H54 (cell line): ENCODE results near the gene RNF187.

Experiments
- DNase-seq: peaks from one replicate; pipeline ENCODE4 v3.0.0; 2011; ENCODE audit warnings: low spot score, mixed read lengths; ENCODE audit not compliant: insufficient read length
- FAIRE-seq: peaks from 3 replicates; lab custom pipeline; 2011; peaks lifted over from hg19 to GRCh38; lab: Jason Lieb, UNC
- POLR2A ChIP-seq: IDR thresholded peaks from 2 replicates; pipeline ENCODE4 v1.6.1; 2011; ENCODE audit warnings: low read depth, mild to moderate bottlenecking, low read length

The RNF187 gene

GRCh38 chr1:228487336-228488124 lies at the start of gene RNF187:
Gene RNF187, plus strand, starts transcription at chr1:228487382.
- peak; percentile 69 for TF ChIP-seq POLR2A
- peak; percentile 88 for DNase-seq
- no peak for FAIRE-seq

GRCh38 chr1:228437424-228437962 lies 49.7 kb upstream of the RNF187 start:
- FAIRE-seq (no peak), DNase-seq (no peak)
- no peak for TF ChIP-seq POLR2A

- no peak for DNase-seq
- FAIRE-seq, result no peak
- no peak for TF ChIP-seq POLR2A
Measured at GRCh38 chr1:228438266-228438665, 48.9 kb upstream of the RNF187 start.

GRCh38 chr1:228440761-228441500 lies 46.3 kb upstream of the RNF187 start:
- FAIRE-seq (no peak), DNase-seq (no peak)

GRCh38 chr1:228443395-228443794 lies 43.8 kb upstream of the RNF187 start:
- no peak for FAIRE-seq
- no peak for TF ChIP-seq POLR2A
- DNase-seq, result no peak

More at GRCh38 chr1:228440761-228441500, 46.3 kb upstream of the RNF187 start:
- TF ChIP-seq POLR2A, result no peak

GRCh38 chr1:228445490-228445842 lies 41.7 kb upstream of the RNF187 start:
- DNase-seq (no peak), FAIRE-seq (no peak)
- no peak for TF ChIP-seq POLR2A

GRCh38 chr1:228445843-228446650 lies 41.1 kb upstream of the RNF187 start:
- DNase-seq (no peak), FAIRE-seq (no peak)
- TF ChIP-seq POLR2A, result no peak

- FAIRE-seq (no peak), DNase-seq (no peak)
- TF ChIP-seq POLR2A, result no peak
Measured at GRCh38 chr1:228446852-228447251, 40.3 kb upstream of the RNF187 start.

GRCh38 chr1:228448372-228448771 lies 38.8 kb upstream of the RNF187 start:
- no peak for FAIRE-seq
- no peak for TF ChIP-seq POLR2A

GRCh38 chr1:228450200-228450599 lies 37.0 kb upstream of the RNF187 start:
- no peak for TF ChIP-seq POLR2A
- no peak for FAIRE-seq
- no peak for DNase-seq

More at GRCh38 chr1:228448372-228448771, 38.8 kb upstream of the RNF187 start:
- DNase-seq, result no peak

- peak; percentile 48 for DNase-seq
- TF ChIP-seq POLR2A, result no peak
- FAIRE-seq, result no peak
Measured at GRCh38 chr1:228452194-228453021, 34.8 kb upstream of the RNF187 start.

GRCh38 chr1:228453022-228453560 lies 34.1 kb upstream of the RNF187 start:
- no peak for FAIRE-seq

More at GRCh38 chr1:228453022-228453560, 34.1 kb upstream of the RNF187 start:
- TF ChIP-seq POLR2A, result no peak
- no peak for DNase-seq
